Cardiac muscle cell (in vitro differentiated cells and primary cell): ENCODE results near the gene NCAM1. TPM values are rescaled to one million over a fixed set of nuclear protein-coding genes. Genes with fewer than 3 reads are reported as not detected.
A peak's percentile ranks its signal among the peaks of the same experiment; 100 is the strongest.

Experiments used
- DNase-seq, 2 donors: peaks; one replicate each; pipeline versions ENCODE4 v3.0.0 to v3.0.0-alpha.2; 2010 to 2017; ENCODE audit warnings: low read depth in 1 of 2, low spot score in 1 of 2
- H3K27ac ChIP-seq: fragments of 200-600 bp; sonication (generic); 2 replicates; pipeline ENCODE4 v1.5.1; 2016
- H3K27me3 ChIP-seq: fragments of 200-600 bp; sonication (generic); 2 replicates; pipeline ENCODE4 v1.6.0; 2016; ENCODE audit warnings: control low read depth
- H3K36me3 ChIP-seq: fragments of 200-600 bp; sonication (generic); 2 replicates; pipeline ENCODE4 v1.5.1; 2016; ENCODE audit warnings: control low read depth
- H3K4me1 ChIP-seq: fragments of 200-600 bp; sonication (generic); 2 replicates; pipeline ENCODE4 v1.8.1; 2017; ENCODE audit warnings: low read depth, mild to moderate bottlenecking, mixed run types
- H3K4me3 ChIP-seq: fragments of 200-600 bp; sonication (generic); 2 replicates; pipeline ENCODE4 v1.5.1; 2016; ENCODE audit warnings: mild to moderate bottlenecking
- H3K9me3 ChIP-seq: fragments of 200-600 bp; sonication (generic); 2 replicates; pipeline ENCODE4 v1.5.1; 2017; ENCODE audit warnings: low read depth, mild to moderate bottlenecking, control low read depth
- polyA plus RNA-seq: library from polyadenylated mRNA; unstranded; fragments of >200 nt; fragmentation: Nextera tagmentation; extraction: Ambion mirVana; gene quantifications from 2 replicates; pipeline ENCODE4 v1.2.1, GENCODE V29; 2016
- total RNA-seq: library from RNA; depleted of rRNA; stranded (reverse); fragments of >200 nt; gene quantifications from 2 replicates; pipeline ENCODE4 v1.2.3, GENCODE V29; 2016
- TF ChIP-seq, protein P1 (sequence below): IDR thresholded peaks from 2 replicates; pipeline ENCODE4 v1.5.1; 2012; ENCODE audit warnings: low read depth, mild to moderate bottlenecking, low read length

NCAM1 gene
- total and polyA plus RNA-seq, 2 experiments from 2014 or later: 61.9 to 203 TPM

DNA sequence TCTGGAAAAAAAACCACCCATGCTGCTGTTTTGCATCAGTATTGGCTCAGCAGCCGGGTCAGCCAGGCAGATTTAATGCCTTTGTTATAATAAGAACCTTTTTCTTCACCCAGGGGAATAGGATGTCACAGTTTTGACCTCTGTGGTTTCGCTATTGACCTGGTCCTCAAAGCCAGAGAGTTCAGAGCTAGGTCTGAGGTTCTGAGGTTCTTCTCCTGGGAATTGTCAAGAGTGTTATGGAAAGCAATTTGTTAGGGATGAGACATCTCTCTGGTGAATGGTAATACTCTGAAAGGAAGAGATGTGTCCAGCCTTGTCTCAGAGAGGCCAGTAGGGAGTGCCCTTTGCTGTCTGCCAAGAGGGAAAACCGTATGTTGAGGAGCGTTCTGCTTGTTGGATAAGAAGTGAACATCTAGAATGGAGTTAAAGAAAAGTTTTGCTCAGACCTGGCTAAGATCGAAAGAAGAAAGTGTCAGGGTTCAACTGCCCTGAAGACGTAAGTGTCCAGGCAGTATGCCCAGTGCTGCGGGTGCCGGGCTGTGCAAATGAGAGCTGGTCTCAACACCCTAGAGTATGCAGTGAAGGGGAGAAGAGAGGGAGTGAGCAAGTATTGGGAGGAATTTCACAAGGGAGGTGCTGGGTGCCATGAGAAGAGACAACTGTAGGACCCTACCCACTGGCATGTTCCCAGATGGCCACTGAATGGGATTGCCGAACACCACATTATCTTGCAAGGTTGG, 202.2 kb downstream of the NCAM1 start:
- no peak overlapping the region for H3K4me3 ChIP-seq
- H3K27ac ChIP-seq: no peak overlapping the region
- TF ChIP-seq, protein P1, sequence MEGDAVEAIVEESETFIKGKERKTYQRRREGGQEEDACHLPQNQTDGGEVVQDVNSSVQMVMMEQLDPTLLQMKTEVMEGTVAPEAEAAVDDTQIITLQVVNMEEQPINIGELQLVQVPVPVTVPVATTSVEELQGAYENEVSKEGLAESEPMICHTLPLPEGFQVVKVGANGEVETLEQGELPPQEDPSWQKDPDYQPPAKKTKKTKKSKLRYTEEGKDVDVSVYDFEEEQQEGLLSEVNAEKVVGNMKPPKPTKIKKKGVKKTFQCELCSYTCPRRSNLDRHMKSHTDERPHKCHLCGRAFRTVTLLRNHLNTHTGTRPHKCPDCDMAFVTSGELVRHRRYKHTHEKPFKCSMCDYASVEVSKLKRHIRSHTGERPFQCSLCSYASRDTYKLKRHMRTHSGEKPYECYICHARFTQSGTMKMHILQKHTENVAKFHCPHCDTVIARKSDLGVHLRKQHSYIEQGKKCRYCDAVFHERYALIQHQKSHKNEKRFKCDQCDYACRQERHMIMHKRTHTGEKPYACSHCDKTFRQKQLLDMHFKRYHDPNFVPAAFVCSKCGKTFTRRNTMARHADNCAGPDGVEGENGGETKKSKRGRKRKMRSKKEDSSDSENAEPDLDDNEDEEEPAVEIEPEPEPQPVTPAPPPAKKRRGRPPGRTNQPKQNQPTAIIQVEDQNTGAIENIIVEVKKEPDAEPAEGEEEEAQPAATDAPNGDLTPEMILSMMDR: peak; percentile 52

DNA sequence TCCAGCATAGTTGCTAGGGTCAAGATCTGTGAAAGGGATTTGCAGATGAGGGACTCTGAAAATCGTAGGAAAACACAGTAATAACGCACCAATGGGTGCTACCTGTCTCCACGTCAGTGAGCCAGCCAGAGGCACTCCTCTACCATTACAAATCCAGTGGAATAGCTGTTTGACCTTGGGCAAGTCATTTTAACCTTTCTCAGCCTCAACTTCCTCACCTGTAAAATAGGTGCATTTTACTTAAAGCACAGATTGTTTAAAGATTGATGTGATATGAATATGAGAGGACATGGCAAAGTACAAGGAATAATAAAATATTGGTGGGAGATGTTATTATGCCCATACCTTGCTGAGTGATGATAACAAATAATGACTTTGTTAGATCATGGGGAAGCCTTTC, 205.1 kb downstream of the NCAM1 start:
- peaks cover 12% of the 10 kb centered on the region for H3K4me1 ChIP-seq

More for the DNA sequence above, 202.2 kb downstream of the NCAM1 start:
- no peaks in the 10 kb centered on the region for H3K9me3 ChIP-seq
- peaks cover 21% of the 10 kb centered on the region for H3K4me1 ChIP-seq
- DNase-seq: peak in 1 of 2 donors; percentile 67
- no peaks in the 10 kb centered on the region for H3K27me3 ChIP-seq
- no peaks in the 10 kb centered on the region for H3K36me3 ChIP-seq

DNA sequence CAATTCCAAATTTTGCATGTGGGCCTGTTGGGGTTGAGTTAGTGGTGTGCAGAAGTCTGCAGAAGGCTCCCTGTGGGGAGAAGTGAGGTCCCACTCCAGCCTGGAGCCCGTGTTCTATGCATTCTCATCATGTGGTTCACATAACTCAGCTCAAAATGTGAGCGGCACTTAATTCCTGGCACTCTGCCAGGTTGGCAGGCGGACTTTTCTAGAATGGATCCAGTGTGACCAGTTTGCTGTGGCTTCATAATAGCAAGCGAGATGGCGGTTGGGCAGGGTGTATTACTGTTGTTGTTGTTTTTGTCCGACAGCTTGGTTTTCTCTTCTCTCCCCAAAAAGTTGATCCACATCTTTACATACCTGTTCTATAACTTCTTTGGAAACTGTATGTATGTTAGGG, 206.4 kb downstream of the NCAM1 start:
- no peak for DNase-seq
- Histone ChIP-seq H3K27me3 (no peaks in the 10 kb centered on the region), H3K4me3 (no peak overlapping the region), H3K9me3 (no peaks in the 10 kb centered on the region), H3K36me3 (no peaks in the 10 kb centered on the region), H3K4me1 (no peaks in the 10 kb centered on the region), H3K27ac (no peak overlapping the region)
- TF ChIP-seq, protein P1: no peak

More for the DNA sequence above, 205.1 kb downstream of the NCAM1 start:
- Histone ChIP-seq H3K27me3 (no peaks in the 10 kb centered on the region), H3K4me3 (no peak overlapping the region), H3K9me3 (no peaks in the 10 kb centered on the region), H3K27ac (no peak overlapping the region), H3K36me3 (no peaks in the 10 kb centered on the region)
- TF ChIP-seq, protein P1: no peak
- no peak for DNase-seq

DNA sequence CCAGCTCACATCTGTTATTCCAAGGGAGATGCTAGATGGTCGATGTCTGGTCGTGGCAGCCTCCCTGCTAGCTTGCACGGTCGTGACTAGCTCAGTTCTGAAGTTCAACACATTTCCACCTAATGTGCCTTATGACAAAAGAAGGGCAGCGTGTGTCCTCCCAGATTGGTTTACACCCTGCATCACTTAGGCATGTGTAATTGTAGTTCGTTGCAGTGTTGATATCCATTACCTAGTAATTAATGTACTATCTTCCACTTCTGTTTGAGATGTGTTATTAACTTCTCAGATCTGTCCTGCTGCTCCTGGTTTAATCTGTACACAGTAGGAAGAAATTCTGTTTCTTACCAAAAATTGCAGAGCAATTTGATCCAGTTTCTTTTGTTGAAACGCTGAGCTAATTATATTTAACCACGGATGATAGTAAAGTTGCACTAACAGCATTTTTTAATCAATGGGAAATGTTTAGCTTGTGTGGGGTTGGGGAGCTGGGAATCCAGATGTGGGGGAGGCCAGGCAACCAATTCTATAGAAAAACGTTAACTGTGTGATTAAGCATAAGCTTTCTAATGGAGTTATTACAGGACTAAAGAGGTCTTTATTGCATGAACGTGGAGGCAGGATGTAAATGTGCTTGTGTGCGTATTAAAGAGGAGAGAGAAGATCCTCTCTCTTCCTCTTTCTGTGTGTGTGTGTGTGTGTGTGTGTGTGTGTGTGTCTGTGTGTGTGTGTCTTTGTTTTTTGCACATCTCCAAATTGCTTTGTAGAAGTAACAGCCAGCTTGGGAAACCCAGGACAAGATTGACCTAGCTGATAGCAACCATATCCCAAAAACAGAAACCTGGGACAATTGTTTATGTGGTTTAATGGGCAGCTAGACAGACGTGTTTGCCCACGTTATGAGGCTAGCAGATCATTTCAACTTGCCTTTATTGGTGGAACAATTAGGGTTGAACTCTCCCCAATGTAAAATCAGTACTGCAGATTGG, 207.4 kb downstream of the NCAM1 start:
- TF ChIP-seq, protein P1: no peak
- Histone ChIP-seq H3K36me3 (no peaks in the 10 kb centered on the region), H3K27me3 (no peaks in the 10 kb centered on the region), H3K9me3 (no peaks in the 10 kb centered on the region), H3K4me1 (no peaks in the 10 kb centered on the region), H3K4me3 (no peak overlapping the region), H3K27ac (no peak overlapping the region)
- DNase-seq: no peak

DNA sequence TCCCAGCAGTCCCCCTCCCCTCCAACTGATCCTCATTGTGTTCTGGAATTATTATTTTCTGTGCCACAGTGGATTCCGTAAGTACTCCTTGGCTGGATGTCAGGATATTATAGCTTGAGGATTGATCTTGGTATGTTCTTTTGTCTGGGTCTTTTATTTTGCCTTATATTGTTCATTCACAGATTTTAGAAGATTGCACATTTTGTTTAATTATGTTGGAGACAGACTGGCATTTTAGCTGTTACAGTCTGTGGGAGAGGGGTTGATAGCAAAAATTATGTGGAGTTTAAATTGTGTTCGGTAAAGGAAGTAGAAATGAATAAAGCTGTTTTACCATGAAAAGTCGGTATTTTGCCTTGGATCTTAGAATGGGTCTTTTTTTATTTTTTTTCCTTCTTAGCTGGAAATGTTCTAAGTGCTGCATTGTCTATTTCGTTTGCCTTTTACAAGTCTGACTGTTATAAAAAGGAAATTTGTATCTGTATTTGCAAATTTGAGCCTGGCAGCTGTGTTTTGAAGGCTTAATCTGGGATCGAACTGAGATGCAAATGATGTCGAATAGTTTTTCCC, 211.2 kb downstream of the NCAM1 start:
- TF ChIP-seq, protein P1: no peak
- H3K27me3 ChIP-seq: no peaks in the 10 kb centered on the region
- no peak overlapping the region for H3K27ac ChIP-seq
- no peak overlapping the region for H3K4me3 ChIP-seq
- H3K9me3 ChIP-seq: no peaks in the 10 kb centered on the region
- H3K36me3 ChIP-seq: no peaks in the 10 kb centered on the region
- H3K4me1 ChIP-seq: no peaks in the 10 kb centered on the region
- no peak for DNase-seq
